NCI-H345 treated with DMSO at 0.1 percent for 48 hours (cell line): Measurements from ENCODE around the gene SQSTM1.
A peak's percentile ranks its signal among the peaks of the same experiment; 100 is the strongest.

Experiments used
- DNase-seq: peaks from one replicate; lab custom pipeline; 2025; ENCODE audit not compliant: unreplicated experiment; lab: John Stamatoyannopoulos, UW

The SQSTM1 gene

GRCh38 chr5:179805529-179806249 is 15.0 kb upstream of the SQSTM1 start:
- DNase-seq, result no peak

- peak; percentile 51 for DNase-seq
Measured at GRCh38 chr5:179806250-179807048, 14.3 kb upstream of the SQSTM1 start, which contains the start of gene MGAT4B. Gene MGAT4B (minus strand): TSS chr5:179806866. CDS start chr5:179806583, 283 bp downstream.

- DNase-seq, result no peak
Measured at GRCh38 chr5:179812135-179812825, 8.4 kb upstream of the SQSTM1 start.

GRCh38 chr5:179812997-179813607 is 7.6 kb upstream of the SQSTM1 start:
- DNase-seq, result no peak

GRCh38 chr5:179814090-179814489 is 6.6 kb upstream of the SQSTM1 start:
- DNase-seq, result no peak

GRCh38 chr5:179815491-179816249 is 5.0 kb upstream of the SQSTM1 start:
- DNase-seq, result no peak

- DNase-seq, result no peak
Measured at GRCh38 chr5:179816401-179816795, 4.3 kb upstream of the SQSTM1 start.

- DNase-seq, result no peak
Measured at GRCh38 chr5:179816796-179817469, 3.8 kb upstream of the SQSTM1 start.

- DNase-seq, result no peak
Measured at GRCh38 chr5:179817470-179817840, 3.2 kb upstream of the SQSTM1 start.

- DNase-seq, result no peak
Measured at GRCh38 chr5:179817890-179818745, 2.6 kb upstream of the SQSTM1 start.

- no peak for DNase-seq
Measured at GRCh38 chr5:179818746-179819295, 1.9 kb upstream of the SQSTM1 start.

GRCh38 chr5:179819296-179820126 is 1.2 kb upstream of the SQSTM1 start:
- peak; percentile 32 for DNase-seq

GRCh38 chr5:179820127-179820482 is 600 bp upstream of the SQSTM1 start:
- DNase-seq, result no peak

- DNase-seq, result peak; percentile 88
Measured at GRCh38 chr5:179821298-179822058, 773 bp downstream of the SQSTM1 start.

GRCh38 chr5:179822059-179822432 is 1.3 kb downstream of the SQSTM1 start:
- no peak for DNase-seq

GRCh38 chr5:179822444-179822990 is 1.8 kb downstream of the SQSTM1 start:
- no peak for DNase-seq
